HG02943 (cell line): ENCODE measurements around the gene TTBK2.

Experiments
- ATAC-seq: cut with Tn5 transposase; IDR thresholded peaks from one replicate; pipeline ENCODE4 v1.9.1; 2021; ENCODE audit warnings: mild to moderate bottlenecking, low read depth, moderate library complexity; ENCODE audit not compliant: unreplicated experiment

The TTBK2 gene

DNA sequence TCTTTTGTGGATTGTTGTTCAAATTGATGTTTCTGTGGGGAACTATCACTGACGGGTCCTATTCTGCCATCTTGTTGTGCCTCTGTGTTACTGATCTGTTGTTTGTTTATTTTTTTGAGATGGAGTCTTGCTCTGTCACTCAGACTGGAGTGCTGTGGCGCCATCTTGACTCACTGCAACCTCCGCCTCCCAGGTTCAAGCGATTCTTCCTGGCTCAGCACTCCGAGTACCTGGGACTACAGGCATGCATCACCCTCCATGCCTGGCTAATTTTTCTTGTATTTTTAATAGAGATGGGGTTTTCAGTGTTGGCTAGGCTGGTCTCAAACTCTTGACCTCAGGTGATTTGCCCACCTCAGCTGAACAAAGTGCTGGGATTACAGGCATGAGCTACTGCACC lies 215.2 kb downstream of the TTBK2 start:
- no peak for ATAC-seq

DNA sequence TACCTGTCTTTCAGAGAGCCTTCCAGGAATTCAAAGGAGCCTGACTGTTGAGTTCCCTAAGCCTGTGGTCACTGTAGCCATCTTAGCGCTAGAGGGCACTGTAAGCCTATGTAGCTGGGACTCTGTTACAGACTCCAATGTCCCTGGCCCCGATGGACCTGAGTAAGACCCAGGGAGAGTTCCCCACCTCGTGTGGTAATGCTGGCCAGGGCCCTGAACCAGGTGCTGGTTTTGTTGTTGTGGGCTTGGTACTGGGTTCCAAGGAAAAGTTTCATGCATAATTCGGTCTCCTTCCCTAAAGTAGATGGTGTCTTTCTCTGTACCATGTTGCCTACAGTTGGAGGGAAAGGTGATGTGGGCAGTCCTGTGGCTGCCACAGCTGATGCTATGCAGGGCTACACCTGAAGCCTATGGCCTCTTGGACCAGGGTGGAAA lies 216.1 kb downstream of the TTBK2 start:
- ATAC-seq = no peak

DNA sequence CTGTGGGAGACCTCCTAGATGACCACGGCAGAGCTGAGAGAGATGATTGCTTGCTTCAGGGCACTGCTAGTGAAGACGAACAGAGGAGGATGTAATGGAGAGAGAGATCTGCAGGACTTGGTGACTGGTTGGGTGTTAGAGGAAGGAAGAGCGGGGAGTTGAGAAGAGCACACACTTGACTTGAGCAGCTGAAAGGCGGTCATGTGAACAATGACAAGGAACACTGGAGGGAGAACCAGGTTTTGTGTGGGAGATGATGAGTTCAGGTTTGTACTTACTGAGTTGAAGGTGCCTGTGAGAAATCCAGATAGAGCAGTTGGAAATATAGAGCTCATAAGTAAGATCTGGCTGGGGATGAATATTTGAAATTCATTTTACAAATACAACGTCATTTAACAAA lies 224.0 kb downstream of the TTBK2 start:
- no peak for ATAC-seq

DNA sequence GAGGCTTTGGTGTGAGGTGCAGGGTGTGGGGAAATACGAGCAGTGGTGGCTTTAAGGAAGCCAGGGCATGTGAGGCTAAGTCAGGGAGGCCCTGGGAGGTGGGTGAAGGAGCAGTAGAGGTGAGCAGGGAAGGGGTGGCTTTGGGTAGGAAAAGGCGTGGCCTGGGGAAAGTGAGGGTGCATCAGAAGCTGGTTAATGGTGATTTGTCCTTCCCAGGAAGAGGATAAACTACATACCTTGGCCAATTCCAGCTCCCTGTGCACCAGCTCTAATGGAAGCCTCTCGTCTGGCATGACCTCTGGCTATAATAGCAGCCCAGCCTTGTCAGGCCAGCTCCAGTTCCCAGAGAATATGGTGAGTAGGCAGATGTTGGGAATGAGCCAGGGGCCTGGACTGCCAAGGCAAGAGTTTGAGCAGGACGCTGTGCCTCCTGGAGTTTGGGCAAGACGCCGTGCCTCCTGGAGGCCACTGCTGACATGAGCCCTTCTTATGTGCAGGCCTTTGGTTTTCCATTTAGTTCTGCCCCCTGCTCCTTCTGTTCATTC lies 225.0 kb downstream of the TTBK2 start:
- ATAC-seq = no peak

DNA sequence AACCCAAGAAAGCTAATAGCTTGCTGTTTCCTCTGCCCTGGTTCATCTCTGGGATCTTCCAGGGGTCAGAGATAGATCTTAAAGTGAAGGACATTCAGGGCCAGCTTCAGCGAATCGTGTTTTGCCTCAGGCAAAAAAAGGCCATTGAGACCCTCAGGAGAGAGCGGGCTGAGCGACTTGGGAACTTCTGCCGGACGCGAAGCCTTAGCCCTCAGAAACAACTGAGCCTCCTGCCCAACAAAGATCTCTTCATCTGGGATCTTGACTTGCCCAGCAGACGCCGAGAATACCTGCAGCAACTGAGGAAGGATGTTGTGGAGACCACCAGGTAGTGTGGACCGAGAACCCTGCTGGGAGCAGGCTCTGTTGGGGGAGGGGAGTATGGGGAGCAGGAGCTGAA lies 226.2 kb downstream of the TTBK2 start:
- no peak for ATAC-seq

DNA sequence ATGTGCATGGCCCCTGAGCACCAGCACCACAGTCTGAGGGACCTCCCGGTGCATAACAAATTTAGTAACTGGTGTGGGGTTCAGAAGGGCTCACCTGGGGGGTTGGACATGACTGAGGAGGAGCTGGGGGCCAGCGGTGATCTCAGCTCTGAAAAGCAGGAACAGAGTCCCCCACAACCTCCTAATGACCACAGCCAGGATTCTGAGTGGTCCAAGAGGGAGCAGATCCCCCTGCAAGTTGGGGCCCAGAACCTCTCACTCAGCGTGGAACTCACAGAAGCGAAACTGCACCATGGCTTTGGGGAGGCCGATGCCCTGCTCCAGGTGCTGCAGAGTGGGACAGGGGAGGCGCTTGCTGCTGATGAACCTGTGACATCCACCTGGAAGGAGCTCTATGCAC lies 226.6 kb downstream of the TTBK2 start:
- ATAC-seq = no peak

DNA sequence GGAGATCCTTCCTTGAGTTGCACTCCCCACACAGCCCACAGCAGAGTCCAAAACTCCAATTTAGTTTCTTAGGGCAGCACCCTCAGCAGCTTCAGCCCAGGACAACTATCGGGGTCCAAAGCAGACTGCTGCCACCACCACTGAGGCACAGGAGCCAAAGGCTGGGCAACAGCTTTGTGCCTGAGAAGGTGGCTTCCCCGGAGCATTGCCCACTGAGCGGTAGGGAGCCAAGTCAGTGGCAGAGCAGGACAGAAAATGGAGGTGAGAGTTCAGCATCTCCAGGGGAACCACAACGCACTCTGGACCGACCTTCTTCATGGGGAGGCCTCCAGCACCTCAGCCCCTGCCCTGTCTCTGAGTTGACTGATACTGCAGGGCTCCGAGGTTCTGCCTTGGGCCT lies 227.1 kb downstream of the TTBK2 start:
- ATAC-seq = no peak

DNA sequence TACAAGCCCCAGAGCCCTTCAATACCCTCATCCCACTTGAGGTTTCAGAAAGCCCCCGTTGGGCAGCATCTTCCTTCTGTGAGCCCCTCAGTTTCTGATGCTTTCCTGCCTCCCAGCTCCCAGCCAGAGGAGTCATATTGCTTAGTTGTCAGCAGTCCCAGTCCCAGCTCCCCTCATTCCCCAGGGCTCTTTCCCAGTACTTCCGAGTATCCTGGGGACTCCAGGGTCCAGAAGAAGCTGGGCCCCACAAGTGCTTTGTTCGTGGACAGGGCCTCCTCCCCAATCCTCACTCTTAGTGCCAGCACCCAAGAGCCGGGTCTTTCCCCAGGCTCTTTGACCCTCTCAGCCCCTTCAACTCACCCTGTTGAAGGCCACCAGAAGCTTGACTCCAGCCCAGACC lies 227.6 kb downstream of the TTBK2 start:
- no peak for ATAC-seq

DNA sequence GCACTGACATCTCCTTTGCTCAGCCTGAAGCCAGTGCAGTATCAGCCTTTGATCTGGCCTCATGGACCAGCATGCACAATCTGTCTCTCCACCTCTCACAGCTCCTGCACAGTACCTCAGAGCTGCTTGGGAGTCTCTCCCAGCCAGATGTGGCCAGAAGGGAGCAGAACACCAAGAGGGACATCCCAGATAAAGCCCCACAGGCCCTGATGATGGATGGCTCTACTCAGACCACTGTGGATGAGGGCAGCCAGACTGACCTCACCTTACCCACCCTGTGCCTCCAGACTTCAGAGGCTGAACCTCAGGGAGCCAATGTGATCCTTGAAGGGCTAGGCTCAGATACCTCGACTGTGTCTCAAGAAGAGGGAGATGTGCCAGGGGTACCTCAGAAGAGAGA lies 228.0 kb downstream of the TTBK2 start:
- no peak for ATAC-seq

DNA sequence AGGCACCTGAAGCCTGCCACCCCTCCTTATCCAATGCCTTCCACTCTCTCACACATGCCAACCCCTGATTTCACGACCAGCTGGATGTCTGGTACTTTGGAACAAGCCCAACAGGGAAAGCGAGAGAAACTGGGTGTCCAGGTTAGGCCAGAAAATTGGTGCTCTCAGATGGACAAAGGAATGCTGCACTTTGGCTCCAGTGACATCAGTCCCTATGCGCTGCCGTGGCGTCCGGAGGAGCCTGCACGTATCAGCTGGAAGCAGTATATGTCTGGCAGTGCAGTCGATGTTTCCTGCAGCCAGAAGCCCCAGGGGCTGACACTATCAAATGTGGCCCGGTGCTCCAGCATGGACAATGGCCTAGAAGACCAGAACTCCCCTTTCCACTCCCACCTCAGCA lies 228.8 kb downstream of the TTBK2 start:
- no peak for ATAC-seq

DNA sequence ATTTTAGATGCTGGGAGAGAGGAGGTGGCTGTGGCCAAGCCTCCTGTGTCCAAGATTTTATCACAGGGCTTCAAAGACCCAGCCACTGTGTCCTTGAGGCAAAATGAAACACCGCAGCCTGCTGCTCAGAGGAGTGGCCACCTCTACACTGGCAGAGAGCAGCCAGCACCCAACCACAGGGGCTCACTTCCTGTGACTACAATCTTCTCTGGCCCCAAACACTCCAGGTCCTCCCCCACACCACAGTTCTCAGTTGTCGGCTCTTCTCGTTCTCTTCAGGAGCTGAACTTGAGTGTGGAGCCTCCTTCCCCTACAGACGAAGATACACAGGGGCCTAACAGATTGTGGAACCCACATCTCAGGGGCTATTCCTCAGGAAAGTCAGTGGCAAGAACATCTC lies 229.3 kb downstream of the TTBK2 start:
- ATAC-seq = no peak
